Measurements from ENCODE around the gene RWDD4.
"Not testable (repeated sequence)": the region's sequence is repeated elsewhere in the genome, so short reads cannot be mapped to it uniquely, and the experiment has no call there.

The RWDD4 gene

DNA sequence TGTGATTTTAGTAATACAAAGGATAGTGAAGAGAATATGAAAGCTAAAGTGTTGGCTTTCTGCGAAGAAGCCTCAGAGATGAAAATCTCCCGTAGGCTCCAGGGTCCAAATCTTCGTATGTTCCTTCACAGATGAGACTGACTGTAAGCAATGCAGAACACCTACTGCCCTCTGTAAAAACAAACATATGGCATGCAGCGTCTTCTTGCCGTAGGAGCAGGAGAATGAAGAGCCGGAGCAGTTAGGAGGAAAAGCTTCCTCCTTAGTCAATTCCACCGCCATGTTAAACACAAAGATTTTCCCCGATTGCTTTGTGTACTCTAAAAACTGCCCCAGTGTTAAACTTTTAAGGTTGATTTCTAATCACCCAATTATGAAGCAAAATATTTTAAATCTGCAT is 22.5 kb downstream of the RWDD4 start:
- FAIRE-seq (no peak), DNase-seq (ENCODE audit: low spot score) (no peak)

DNA sequence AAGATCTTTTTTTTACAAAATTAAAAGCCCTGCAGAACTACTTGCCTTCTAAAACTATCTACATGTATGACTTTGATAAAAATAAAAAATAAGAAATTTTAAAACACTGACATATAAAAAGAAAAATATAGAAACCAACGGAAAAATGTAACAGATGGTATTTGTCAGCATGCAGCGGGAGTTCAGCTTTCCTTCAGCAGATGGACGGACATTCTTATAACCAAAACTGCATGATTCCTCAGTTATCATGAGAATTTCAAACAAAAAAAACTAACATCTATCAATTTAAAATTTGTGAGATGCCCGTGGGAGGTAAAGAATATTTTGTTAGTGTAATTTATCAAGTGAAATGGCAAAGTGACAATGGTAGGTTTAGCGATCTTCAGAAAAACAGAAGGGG is 23.2 kb downstream of the RWDD4 start:
- FAIRE-seq (no peak), DNase-seq (ENCODE audit: low spot score) (no peak)

DNA sequence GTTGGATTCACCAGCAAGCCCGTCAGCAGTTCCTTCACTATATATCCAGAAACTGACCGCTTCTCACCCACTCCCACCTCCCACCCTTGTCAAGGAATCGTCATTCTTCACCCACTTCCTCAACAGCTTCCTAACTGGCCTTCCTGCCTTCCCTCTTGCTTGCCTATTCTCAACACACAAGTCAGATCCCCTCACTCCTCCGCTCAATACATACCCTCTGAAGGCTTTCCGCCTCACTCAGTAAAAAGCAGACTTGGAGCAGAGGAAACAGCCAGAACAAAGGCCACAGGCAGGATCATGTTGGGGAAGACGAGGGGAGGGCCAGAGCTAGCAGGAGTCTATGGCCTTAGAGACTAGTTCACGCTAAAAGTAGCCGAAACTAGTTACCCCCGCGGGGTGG is 23.7 kb downstream of the RWDD4 start:
- DNase-seq (ENCODE audit: low spot score) = no peak
- FAIRE-seq = no peak

DNA sequence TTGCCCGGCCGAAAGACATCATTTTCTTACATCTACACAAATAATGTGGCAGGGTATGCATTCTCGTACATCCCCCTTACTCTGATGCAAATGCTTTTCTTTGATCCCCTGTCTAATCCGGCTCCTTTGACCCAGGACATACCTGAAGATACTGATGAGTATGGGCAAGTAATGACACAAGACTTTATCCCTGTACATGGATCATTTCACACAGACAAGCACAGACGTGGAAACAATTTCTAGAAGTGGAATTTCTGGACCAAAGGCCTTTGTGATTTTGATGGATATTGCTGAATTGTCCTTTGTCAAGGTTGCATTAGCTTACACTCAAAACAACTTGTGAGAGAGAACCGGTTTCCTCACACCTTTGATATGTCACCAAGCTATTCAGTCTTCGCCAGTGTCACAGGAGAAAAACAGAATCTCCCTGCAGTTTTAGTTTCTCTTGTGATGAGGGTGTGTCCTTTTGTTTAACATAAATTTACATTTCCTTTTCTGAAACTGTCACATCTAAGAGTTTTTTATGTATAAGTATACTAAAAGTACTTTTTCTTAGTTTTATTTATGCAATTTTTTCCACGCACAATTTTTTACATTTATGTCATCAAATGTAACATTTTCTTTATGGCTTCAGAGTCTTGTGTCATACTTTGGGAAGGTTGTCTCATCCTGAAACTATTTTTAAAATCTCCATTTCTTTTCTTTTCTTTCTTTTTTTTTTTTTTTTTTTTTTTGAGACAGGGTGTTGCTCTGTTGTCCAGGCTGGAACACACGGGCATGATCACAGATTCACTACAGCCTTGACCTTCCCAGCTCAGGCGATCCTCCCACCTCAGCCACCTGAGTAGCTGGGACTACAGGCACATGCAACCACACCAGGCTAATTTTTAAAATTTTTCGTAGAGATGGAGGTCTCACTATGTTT is 25.2 kb downstream of the RWDD4 start:
- FAIRE-seq (no peak), DNase-seq (ENCODE audit: low spot score) (no peak)

DNA sequence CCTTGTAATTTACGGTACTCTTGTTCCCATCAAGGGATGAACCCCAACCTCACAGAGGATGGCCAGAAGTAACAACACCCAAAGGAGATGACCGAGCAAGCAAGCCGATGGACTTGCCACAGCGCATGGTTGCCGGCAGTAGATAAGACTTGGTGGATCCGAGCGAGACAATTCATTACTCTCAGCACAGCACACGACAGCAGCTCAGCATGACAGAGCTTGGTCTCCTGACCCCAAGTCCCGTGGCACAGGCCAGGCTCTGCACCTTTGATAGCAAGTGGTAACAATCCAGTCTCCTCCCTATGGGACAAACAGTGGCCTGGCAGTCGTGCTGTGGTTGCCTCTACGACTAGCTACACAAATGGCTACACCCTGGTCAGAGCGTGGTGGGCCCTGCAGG is 26.3 kb downstream of the RWDD4 start:
- DNase-seq (ENCODE audit: low spot score) (no peak), FAIRE-seq (no peak)

DNA sequence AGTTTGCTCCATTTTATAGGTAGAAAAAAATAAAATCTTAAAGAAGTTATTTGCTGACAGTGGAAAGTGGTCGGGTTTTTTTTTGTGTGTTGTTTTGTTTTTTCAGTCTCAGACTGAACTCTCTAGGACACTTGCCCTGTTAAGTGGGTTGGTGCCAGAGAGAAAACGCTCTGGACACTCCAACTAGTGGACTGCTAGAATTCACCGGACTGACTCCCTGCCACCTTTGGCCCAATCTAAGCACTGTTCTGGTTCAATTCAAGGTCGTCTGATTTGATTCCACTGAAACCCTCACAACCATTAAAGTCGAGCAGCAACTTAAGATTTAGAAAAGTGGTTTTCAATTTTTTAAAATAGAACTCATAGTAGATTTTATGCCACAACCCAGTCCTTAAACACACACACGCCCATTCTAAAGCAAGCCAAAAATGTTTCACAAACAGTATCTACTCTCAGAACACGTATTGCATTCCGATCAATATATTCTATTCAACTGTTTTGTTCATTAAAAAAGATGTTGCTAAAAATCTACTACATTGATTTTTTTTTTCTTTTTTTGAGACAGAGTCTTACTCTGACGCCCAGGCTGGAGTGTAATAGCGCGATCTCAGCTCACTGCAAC is 27.3 kb downstream of the RWDD4 start:
- FAIRE-seq = no peak

DNA sequence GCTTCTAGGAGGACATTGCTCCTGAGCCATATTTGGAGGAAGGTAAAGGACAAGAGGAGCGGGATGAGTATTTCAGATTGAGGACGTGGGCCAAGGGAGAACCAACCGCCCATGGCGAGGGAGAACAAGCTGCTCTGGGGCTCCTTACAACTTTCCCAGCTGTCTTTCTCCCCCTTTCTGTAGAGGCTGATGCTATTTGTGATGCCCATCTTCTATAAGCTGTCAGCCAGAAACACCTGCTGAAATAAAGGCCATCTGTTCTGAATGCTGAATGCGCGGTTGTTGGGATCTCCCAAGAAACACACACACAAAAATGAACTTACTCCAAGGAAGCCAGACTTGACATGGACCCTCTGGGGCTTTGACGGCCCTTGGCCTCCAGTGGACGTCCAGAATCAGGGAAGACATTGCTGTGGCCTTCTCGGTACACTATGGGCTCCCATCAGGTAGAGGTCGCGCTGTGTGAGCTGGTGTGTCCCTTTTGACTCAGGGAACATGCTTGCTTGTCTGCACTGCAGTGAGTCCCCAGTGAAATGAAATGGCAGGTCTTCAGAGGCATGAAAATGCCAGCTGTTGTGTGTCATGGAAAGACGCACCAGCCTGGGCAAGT is 30.9 kb downstream of the RWDD4 start:
- no peak for DNase-seq (ENCODE audit: low spot score)
- no peak for FAIRE-seq

More for the DNA sequence above, 27.3 kb downstream of the RWDD4 start:
- DNase-seq (ENCODE audit: low spot score) = no peak

DNA sequence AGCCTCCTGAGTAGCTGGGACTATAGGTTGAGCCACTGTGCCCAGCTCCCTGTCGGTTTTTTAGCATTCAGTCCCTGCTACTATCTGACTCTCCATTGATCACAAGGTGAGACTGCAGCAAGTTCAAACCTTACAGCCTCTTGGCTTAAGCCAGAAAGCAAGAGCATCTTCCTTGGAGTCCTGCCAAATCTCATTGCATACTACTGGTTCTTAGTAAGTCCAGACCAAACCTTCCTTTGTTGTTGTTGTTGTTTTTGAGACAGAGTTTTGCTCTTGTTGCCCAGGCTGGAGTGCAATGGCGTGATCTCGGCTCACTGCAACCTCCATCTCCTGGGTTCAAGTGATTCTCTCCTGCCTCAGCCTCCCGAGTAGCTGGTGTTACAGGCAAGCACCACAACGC is 31.7 kb downstream of the RWDD4 start:
- FAIRE-seq = not testable (repeated sequence)

DNA sequence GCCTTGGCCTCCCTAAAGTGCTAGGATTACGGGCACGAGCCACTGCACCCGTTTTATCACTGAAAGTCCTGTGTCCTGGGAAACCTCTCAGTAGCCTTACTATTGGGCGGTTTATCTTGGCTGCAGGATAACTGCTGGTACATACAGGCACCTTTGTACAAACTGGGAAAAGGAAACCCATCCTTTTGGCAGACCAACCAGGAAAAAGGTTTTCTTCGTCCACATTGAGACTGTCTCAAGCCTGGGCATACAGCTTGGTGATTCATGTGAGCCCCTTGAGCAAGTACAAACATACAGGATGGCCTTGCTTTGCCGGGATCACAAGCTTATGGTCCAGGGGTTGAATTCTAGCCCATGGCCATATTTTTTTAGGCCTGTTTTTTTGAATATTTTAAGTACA is 32.8 kb downstream of the RWDD4 start:
- FAIRE-seq (no peak), DNase-seq (ENCODE audit: low spot score) (no peak)

More for the DNA sequence above, 31.7 kb downstream of the RWDD4 start:
- DNase-seq (ENCODE audit: low spot score) = not testable (repeated sequence)

DNA sequence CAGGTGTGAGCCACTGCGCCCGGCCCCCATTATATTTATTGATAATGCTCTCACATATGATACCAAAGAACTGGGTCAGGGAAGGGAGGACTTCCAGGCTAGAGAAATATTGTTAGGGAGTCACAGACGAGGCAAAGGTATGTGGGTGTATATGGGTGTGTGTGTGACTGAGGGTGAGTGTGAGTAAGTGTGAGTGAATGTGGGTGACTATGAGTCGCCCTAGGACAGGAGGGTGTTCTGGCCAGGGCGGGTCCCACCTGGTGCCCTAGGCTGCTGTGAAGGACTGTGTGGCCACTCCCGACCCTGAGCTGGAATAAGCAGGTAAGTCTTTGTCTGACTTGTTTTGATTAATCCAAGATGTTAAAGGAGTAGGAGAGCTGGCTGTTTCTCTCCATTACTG is 34.4 kb downstream of the RWDD4 start:
- FAIRE-seq (no peak), DNase-seq (ENCODE audit: low spot score) (no peak)

DNA sequence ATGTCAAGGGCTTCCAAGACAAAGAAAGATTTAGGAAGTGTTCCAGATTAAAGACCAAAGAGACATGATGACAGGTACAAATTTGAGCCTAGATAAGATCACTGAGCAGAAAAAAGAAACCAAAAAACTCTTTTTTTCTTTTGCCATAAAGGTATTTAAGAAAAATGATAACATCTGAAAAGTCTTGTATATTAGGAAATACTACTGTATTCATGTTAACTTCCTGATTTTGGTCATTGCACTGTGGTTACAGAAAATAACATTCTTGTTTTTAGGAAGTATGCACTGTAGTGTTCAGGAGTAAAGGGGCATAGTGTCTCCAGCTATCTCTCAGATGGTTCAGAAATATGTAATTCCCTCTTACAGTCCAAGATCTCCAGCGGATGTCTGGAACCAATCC is 37.1 kb downstream of the RWDD4 start:
- FAIRE-seq = no peak
- no peak for DNase-seq (ENCODE audit: low spot score)

DNA sequence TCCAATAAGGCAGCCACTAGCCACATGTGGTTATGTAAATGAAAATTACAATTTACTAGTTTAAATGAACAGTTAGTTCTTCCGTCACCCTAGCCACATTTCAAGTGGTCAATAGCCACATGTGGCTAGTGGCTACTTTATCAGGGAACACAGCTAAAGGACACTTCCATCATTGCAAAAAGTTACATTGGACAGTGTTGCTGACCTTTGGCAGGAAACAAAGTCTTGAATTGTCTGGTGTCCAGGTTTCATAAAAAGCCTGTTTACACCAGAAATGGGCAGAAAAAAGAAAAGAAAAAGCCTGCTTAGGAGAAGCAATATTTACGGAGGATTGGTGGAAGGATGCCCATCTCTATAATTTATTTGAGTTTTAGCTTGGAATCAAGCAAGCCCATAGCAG is 38.6 kb downstream of the RWDD4 start:
- FAIRE-seq = no peak
- DNase-seq (ENCODE audit: low spot score) = no peak

DNA sequence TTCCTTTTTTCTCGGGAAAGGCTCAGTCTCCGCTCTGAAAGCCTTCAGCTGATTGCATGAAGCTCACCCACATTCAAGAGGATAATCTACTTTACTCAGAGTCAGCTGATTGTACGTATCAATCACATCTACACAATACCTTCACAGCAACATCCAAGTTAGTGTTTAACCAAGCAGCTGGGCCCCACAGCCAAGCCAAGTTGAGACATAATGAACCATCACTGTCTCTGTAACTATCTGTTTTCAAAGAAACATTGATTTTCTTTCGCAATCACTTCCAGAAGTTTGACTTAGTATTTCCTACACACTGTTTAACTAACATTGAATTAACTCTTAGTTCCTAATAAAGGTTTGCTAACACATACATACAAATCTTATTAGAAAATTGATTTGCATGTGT is 40.3 kb downstream of the RWDD4 start:
- DNase-seq (ENCODE audit: low spot score) (no peak), FAIRE-seq (no peak)

DNA sequence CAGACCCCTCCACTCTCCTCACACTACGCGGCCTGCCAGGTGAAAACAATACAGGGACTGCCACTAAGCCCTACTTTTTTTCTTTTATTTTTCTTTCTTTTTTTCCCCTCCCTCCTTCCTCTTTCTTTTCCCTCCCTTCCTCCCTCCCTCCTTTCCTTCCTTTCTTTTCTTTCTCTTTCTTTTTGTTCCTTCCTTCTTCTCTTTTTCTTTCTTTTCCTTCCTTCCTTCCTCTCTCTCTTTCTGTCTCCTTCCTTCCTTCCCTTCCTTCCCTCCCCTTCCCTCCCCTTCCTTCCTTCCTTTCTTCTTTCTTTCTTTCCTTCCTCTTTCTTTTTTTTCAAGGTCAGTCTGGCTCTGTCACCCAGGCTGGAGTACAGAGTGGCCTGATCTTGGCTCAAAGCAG is 41.9 kb downstream of the RWDD4 start:
- FAIRE-seq (no peak), DNase-seq (ENCODE audit: low spot score) (no peak)

DNA sequence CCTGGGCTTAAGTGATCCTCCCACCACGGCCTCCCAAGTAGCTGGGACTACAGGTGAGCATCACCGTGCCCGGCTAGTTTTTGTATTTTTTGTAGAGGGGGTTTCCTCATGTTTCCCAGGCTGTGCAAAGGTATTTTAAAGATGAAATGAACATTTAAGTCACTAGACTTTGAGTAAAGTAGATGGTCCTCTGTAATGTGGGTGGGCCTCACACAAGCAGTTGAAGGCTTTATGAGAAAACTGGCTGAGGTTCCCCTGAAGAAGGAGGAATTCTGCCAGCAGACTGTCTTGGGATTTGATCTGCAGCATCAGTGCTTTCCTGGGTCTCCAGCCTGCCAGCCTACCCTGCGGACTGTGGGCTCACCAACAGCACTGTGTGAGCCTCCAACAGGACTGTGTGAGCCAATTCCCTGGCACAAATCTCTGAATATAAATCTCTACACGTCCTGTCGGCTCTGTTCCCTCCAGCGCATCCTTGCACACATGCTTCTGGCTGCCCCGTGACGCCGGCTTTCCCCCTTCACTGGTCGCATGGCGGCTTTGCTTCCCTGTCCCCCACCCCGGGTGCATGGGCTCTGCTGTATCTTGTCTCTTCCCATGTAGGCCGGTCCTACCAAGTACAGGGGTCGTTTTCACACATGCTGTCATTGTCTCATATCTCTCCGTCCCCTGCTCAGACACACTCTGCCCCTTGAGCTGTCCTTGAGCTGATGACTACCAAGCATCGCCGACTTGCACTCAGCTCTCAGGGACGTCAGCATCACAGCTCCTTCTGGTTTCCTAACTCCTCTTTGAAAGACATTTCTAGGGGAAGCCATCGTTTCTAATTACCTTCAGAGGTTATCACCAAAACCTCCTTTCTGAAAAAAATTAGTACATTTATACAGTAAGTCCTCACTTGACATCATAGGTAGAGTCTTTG is 46.4 kb downstream of the RWDD4 start:
- FAIRE-seq (no peak), DNase-seq (ENCODE audit: low spot score) (no peak)

DNA sequence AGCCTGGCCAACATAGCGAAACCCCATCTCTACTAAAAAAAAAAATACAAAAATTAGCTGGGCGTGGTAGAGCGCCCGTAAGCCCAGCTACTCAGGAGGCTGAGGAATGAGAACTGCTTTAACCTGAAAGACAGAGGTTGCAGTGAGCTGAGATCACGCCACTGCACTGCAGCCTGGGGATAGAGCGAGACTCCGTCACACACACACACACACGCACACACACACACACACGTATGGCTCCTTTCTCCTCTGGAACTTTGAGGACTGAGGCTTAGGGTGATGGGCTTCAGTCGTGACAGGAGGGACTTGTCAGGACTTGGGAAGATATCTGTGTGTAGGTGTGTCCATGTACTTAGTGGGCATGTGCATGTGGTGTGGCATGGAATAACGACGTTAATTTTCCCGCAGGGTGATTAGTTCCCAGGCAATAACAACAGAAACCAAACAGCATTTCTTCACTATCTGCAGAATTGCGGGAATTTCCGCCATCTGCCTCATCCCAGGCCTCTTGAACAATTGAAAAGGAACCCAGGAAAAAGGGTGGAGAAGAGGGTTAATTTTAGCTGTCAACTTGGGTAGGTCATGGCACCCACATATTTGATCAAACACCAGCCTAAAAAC is 47.7 kb downstream of the RWDD4 start:
- DNase-seq (ENCODE audit: low spot score) (no peak), FAIRE-seq (no peak)

DNA sequence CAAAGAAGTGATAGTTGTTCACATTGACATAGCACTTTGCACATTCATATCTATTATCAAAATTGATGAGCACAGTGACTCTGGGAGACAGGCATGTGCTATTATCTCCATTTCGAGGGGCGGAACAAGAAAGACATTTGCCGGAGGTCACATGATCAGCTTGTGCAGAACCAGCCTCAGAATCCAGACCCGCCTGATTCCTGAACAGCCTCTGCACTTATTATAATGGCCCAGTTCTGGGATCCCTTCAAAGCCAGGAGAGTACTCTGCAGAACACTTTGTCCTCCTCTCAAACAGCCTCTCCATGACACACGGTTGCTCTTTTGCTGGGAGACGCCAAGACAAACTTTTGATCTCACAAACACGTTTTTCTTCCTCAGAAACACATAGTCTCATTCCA is 48.4 kb downstream of the RWDD4 start:
- no peak for FAIRE-seq
- DNase-seq (ENCODE audit: low spot score) = no peak

DNA sequence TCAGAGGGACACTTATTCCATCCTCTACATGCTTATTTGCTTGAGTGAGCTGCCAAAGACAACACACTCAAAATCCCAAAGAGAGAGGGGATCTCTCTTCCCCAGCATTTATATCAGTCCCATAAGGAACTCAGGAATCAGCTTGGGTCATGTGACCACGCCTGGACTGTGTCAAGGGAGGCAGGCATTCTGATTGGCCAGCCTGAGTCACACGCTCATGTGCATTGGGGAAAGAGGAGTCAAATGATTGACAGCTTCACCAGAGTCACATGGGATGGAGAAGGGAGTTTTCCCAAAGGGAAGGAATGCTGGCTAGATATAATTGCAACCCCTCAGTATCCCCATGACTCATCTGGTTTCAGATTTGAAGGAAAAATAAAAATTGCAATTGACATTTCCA is 49.0 kb downstream of the RWDD4 start:
- no peak for DNase-seq (ENCODE audit: low spot score)
- FAIRE-seq = no peak

DNA sequence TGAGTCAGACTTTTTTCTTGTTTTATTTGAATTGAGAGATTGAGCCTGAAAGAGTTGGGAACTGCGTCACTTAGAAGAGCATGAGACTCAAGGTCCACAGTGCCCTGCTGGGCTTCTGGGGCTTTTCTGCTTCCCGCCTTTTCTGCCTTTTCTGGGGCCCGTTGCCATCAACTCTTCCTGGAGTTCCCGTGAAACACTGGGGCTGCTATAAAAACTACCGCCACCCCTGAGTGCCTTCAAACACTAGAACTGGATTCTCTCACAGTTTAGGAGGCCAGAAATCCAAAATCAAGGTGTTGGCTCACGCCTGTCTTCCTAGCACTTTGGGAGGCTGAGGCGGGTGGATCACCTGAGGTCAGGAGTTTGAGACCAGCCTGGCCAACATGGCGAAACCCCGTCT is 49.8 kb downstream of the RWDD4 start:
- DNase-seq (ENCODE audit: low spot score) = no peak
- no peak for FAIRE-seq

DNA sequence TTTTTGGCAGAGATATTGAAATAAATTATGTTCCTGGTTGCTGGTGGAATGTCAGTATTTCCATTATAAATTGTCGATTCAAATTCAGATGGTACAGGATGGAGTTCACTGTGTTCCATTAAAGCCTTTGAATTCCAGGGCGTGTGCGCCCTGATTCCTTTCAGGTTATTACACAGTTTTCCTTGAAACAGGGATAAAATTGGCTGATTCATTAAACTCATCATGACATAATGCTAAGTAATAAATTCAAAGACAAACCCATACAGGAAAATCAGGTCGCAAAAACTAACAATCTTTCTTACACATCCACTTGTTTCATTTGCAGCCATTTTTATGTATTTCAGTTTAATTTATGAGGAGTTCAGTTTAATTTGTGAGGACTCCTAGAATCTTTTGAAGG is 51.1 kb downstream of the RWDD4 start:
- no peak for DNase-seq (ENCODE audit: low spot score)
- FAIRE-seq = no peak

DNA sequence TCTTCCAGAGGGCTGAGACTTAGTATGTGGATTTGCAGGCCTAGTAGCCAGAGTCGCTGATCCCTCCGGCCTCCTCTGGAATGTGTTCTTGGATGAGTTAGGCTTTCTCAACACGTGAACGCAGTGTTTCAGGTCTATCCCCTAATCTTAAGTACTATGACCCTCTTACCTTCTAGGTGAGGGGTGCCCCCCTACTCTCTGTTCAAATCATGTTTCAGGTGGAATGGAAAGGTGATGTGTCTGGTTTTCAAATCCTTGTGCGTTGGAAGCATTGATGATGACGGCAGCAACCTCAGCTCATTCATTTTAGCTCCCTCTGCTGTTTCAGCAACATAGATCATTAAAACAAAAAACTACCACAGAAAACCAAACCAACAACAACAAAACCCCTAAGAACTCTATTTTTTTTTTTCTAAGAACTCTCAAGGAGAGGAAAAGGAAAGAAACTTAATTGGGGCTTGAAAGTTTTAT is 56.4 kb downstream of the RWDD4 start:
- no peak for FAIRE-seq
- DNase-seq (ENCODE audit: low spot score) = no peak

Data from RCC 7860 (cell line).